22Rv1 (cell line): ENCODE results near the gene ZNF526.
A peak's percentile ranks its signal among the peaks of the same experiment; 100 is the strongest.

Source experiments
- H3K27ac ChIP-seq: fragments of 450-650 bp; 2 replicates; pipeline ENCODE4 v1.5.1; 2017
- CTCF ChIP-seq: fragments of 450-650 bp; IDR thresholded peaks from 2 replicates; pipeline ENCODE4 v1.5.1; 2017; ENCODE audit warnings: mild to moderate bottlenecking
- ZFX ChIP-seq: fragments of 450-650 bp; IDR thresholded peaks from 2 replicates; pipeline ENCODE4 v1.6.1; 2017; ENCODE audit warnings: antibody characterized with exemption, borderline replicate concordance

ZNF526 gene

GRCh38 chr19:42212886-42213285, 7.2 kb upstream of the ZNF526 start:
- TF ChIP-seq CTCF = no peak
- TF ChIP-seq ZFX = no peak

GRCh38 chr19:42214810-42215485, 5.2 kb upstream of the ZNF526 start:
- no peak overlapping the region for H3K27ac ChIP-seq
- no peak for TF ChIP-seq ZFX
- TF ChIP-seq CTCF = no peak

More at GRCh38 chr19:42212886-42213285, 7.2 kb upstream of the ZNF526 start:
- no peak overlapping the region for H3K27ac ChIP-seq

- TF ChIP-seq ZFX = no peak
- no peak for TF ChIP-seq CTCF
- peak overlapping the region; percentile 77 for H3K27ac ChIP-seq
Observed at GRCh38 chr19:42216653-42217519, 3.2 kb upstream of the ZNF526 start.

GRCh38 chr19:42217520-42218437, 2.3 kb upstream of the ZNF526 start, which contains the start of gene DEDD2:
Gene DEDD2, minus strand, starts transcription at chr19:42217677. Its CDS starts 670 bp downstream, at chr19:42217007.
- no peak for TF ChIP-seq CTCF
- TF ChIP-seq ZFX = no peak
- peak within 1 kb of the TSS; percentile 77 for H3K27ac ChIP-seq

- peak overlapping the region; percentile 77 for H3K27ac ChIP-seq
- TF ChIP-seq CTCF (no peak), ZFX (no peak)
Observed at GRCh38 chr19:42220751-42221097, 612 bp downstream of the ZNF526 start.

- TF ChIP-seq CTCF (no peak), ZFX (no peak)
- H3K27ac ChIP-seq = no peak overlapping the region
Observed at GRCh38 chr19:42224940-42225717, 5.0 kb downstream of the ZNF526 start.
